HG03575 (cell line): ENCODE results near the gene NKX6-2.

Source experiments
- ATAC-seq: cut with Tn5 transposase; IDR thresholded peaks from one replicate; pipeline ENCODE4 v1.9.1; 2021; ENCODE audit not compliant: unreplicated experiment, insufficient number of reproducible peaks, low FRiP score; ENCODE audit errors: extremely low read depth

NKX6-2 gene

DNA sequence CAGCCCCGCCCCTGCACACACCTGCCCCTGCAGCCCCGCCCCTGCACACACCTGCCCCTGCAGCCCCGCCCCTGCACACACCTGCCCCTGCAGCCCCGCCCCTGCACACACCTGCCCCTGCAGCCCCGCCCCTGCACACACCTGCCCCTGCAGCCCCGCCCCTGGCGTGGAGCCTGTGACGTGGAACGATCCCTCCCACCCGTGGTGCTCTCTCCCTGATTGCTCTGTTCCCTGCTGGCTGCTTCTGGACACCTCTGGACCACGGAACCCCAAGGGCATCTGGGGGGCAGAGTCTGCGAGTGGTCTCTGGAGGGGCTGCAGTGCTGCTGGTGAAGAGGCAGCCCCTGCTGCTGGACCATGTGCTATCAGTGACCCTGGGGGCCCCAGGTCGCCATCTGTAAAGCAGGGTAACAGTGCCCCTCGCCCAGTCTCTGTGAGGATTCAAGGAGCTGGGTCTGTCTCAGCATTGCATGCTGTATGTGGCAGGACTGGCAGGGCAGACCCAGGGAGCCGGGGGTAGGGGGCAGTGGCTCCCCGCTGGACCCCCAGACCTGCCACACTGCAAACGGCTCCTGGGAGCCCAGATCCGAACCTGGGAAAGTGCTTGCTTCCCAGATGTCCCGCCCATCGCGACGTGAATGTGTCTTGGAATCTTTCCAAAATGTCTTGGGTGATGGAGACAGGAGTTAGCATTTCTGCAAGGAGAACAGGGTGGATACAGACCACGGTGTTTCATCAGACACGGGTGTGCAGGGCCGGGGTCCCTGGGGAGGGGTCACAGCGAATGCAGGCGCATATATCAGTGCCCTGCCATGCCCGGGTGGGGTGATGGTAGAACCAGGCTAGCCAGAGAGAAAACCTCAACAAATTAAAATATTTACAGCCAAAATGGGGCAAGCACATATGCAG lies 27.9 kb upstream of the NKX6-2 start:
- no peak for ATAC-seq

- ATAC-seq, result no peak
Observed at GRCh38 chr10:132813001-132813401, 27.1 kb upstream of the NKX6-2 start.

DNA sequence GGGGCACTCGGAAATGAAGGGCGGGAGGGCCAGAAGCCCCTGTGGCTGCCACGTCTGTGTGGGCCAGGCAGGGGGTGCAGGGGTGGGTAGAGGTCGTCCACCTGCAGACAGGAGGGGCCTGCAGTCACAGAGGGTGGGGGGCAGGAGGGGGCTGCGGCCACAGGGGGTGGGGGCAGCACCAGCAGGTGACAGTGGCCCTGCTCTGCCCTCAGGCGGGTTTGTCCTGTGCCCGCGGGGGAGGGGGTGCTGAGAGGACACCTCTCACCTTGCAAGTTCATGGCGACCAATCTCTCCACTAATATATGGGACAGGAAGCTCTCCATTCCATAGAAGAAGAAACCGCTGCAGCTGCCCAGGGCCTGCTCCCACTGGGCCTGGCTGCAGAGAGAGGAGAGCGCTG lies 26.6 kb upstream of the NKX6-2 start:
- ATAC-seq, result no peak

DNA sequence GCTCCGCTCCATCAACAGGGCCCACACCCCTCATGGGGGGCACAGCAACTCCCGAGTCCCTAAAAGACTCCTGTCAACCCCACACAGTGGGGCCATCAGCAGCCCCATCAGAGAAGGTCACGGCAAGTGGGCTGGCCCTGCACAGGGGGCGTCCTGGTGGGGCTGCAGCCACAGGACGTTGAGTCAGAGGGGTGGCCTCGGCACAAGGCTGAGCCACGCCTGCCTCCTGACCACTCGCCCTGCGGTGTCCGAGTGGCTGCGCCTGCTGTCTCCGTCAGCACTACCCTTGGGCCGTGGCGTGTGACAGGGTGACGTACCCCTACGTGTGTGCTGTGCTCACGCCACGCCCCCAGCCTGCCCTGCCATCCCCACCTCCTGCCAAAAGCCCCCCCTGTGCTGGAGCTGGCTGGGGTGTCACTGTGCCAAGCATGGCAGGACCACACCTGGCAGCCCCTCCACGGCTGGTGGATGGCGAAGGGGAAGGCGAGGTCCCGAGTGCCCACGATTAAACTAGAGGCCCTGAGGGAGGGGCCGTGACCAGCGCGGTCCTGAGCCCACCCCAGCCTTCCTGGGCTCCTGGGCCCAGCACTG lies 26.0 kb upstream of the NKX6-2 start:
- ATAC-seq, result no peak

GRCh38 chr10:132810807-132811700 lies 25.1 kb upstream of the NKX6-2 start:
- ATAC-seq, result no peak

GRCh38 chr10:132810141-132810806 lies 24.3 kb upstream of the NKX6-2 start:
- ATAC-seq, result no peak

DNA sequence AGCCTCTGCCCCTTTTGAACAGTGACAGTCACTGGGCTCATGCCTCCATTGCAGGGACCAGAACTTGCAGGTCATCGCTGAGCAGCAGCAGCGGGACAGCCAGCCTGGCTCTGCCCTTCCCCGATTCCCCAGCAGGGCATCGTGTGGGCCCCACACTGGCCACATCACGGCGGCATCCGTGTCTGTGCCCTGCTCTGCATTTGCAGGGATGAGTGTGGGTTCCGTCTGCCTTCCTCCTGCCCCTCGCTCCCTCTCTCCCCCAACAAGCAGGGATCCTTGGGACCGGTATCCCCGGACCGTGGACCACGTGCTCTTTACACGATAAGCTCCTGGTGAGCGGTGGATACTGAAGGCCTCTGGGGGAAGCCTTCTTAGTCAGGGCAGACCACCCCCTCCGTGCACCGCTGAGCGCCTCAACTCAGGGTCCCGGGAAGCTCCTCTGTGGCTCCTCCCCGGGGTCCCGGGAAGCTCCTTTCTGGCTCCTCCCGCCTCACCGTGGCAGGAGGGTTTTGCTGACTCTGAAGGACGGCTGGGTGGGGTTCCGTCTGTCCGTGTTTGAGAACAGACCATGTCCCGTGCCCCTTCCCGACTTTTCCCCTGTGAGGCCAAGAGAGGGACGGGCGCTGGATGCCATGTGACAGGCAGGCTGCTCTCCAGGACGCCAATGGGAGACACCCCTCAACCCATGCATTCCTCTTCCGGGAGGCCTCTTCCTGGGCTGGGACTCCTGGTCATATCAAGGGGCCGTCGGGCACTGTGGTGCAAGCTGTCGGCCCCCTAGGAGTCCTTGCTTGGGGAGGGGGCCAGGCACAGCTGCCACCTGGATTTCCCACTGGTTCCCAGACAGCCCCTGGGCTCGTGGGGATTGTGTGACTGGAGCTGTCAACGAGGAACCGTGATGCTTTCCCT lies 23.5 kb upstream of the NKX6-2 start:
- ATAC-seq, result no peak

GRCh38 chr10:132808383-132809231 lies 22.7 kb upstream of the NKX6-2 start:
- no peak for ATAC-seq

GRCh38 chr10:132807621-132808049 lies 21.7 kb upstream of the NKX6-2 start:
- ATAC-seq, result no peak

DNA sequence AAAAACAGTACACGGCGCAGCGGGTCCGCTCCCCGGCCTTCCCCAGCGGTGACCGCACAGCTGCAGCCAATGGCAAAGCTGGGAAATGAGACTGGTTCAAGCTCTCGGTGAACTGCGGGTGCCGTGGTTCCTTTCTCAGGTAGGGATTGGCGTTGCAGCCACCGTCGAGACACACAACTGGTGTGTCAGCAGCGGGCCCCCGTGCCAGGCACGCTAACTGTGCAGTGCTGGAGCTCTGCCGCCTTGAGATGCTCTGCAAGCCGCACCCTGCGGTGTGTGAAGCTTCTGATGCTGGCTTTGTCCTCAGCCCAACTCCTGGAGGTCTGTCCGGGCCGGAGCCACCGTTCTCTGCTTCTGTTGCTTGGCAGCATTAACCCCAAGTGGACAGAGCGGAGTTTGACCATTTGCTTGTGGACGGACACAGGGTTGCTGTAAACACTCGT lies 20.6 kb upstream of the NKX6-2 start:
- no peak for ATAC-seq

DNA sequence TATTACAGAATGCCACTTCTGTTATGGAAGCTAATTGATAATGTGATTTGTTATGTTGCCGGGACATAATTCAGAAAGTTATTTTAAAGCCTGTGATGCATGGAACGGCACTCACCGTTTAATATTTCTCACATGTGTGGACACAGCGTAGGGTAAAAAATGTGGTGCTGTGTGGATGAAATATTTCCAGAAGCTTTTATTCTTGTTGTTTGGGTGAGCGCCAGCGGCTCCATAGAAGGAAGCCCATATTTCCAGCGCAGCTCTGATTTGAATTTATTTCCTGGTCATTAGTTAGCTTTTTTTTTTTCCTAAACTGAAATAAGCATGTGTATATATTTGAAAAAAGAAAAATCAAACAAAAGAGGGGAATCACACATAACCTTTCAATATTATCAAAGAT lies 20.2 kb upstream of the NKX6-2 start:
- ATAC-seq, result no peak

DNA sequence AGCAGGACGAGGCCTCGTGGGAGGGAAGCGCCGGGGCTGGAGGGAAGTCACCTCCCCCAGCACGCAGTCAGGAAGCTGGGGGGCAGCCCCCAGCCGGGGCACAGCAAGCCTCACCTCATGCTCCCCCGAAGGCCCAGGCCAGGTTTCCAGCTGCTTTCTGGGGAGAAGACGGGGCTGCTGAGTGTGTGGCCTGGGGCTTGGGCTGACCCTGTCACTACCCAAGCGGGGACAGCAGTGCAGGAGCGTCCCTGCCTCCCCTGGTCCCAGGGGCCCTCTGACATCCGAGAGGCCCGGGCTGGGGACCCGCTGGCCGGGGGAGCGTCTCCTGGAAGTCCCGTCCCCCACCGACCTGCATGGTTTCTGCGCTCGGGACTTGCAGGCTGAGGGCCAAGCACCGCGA lies 19.7 kb upstream of the NKX6-2 start:
- ATAC-seq, result no peak

- ATAC-seq, result no peak
Observed at GRCh38 chr10:132804785-132805426, 19.0 kb upstream of the NKX6-2 start.

- ATAC-seq, result no peak
Observed at GRCh38 chr10:132804287-132804686, 18.3 kb upstream of the NKX6-2 start.

DNA sequence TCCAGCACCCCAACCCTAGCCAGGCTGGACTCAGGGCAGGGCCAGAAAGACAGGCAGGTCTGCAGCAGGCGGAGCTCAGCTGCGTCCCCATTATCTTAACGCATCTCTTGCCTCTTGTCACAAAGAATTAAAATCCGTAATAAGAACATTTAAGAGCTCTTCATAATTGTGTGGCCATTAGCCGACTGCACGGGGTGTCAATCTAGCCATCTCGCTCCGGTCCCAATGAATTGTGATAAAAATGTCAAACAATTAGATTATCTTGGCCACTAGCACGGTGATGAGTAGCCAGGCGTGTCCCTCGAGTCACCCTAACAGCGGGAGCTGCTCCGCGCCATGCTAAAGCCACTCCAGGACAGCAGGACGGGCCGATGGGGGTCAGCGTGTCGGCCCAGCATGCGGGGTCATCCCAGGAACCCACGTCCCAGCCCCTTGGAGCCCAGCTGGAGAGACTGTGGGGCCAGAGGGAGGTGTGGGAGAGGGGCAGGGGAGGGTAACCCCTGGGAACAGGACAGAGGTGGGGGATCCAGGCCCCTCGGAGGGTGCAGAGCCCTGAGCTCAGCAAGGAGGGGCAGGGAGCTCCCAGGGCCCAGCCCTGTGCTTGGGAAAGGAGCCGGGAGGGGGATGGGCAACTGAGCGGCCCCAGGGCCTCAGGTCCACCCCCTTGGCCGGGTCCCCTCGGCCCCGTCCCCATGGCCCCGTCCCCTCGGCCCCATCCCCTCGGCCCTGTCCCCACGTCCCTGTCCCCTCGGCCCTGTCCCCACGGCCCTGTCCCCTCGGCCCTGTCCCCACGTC lies 17.7 kb upstream of the NKX6-2 start:
- ATAC-seq, result no peak

DNA sequence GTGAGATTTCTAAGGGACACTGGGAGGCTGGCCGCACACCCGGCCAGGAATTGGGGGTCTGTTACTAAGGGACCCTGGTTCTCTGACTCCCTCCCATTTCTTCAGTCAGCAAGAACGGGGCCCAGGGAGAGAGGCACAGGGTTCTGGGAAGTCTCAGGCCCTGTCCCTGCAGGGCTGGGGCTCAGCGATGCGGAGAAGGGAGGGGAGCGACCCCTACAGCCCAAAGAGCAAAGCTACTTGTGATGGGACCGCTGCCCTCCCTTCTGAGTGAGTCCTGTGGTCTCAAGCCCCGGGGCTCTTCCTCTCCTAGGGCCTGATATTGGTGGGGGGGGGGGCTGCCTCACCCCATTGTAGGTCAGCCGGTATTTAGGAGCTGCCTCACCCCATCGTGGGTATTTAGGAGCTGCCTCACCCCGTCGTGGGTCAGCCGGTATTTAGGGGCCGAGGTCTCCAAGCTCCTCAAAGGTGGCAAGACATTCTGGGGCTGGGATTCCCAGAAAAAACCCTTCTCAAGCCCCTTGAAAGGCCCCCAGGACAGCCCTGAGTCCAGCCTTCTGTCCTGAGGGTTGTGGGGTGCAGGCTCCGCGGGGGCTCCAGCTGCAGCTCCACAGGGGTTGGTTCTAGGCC lies 16.9 kb upstream of the NKX6-2 start:
- ATAC-seq, result no peak
